WTC11 (cell line): ENCODE results near the gene BEND6. TPM values are rescaled to one million over a fixed set of nuclear protein-coding genes. Genes with fewer than 3 reads are reported as not detected.

Experiments
- ATAC-seq: fragments of 200-7000 bp; cut with Tn5 transposase; 2 replicates; pipeline ENCODE4 v1.10.0; 2021; ENCODE audit warnings: mild to moderate bottlenecking, moderate library complexity
- CTCF ChIA-PET: fragments of 300-600 bp; sonication (Branson Sonifier 250); formaldehyde crosslinking; loops from one replicate; lab custom pipeline; 2021; ENCODE audit warnings: antibody characterized with exemption; lab: Charles Lee
- POLR2A ChIA-PET: fragments of 350-600 bp; sonication (Branson Sonifier 250); formaldehyde crosslinking; loops from one replicate; lab custom pipeline; 2021; ENCODE audit warnings: antibody characterized with exemption; lab: Charles Lee
- DNase-seq: peaks from one replicate; pipeline ENCODE4 v3.0.0; 2021; ENCODE audit warnings: low spot score
- H3K27ac Mint-ChIP-seq: 2 replicates; pipeline ENCODE4 v1.8.0; 2021; ENCODE audit warnings: mixed read lengths
- H3K27me3 Mint-ChIP-seq: 2 replicates; pipeline ENCODE4 v1.8.0; 2021; ENCODE audit warnings: low read depth, mild to moderate bottlenecking, moderate library complexity, mixed read lengths
- H3K36me3 Mint-ChIP-seq: 2 replicates; pipeline ENCODE4 v1.8.0; 2021; ENCODE audit warnings: mixed read lengths
- H3K4me1 Mint-ChIP-seq: 2 replicates; pipeline ENCODE4 v1.8.0; 2022; ENCODE audit warnings: mixed read lengths
- H3K4me3 Mint-ChIP-seq: 2 replicates; pipeline ENCODE4 v1.8.0; 2021; ENCODE audit warnings: mild to moderate bottlenecking, moderate library complexity, mixed read lengths
- H3K9me3 Mint-ChIP-seq: 2 replicates; pipeline ENCODE4 v1.8.0; 2021; ENCODE audit warnings: mixed read lengths
- EMX1 ChIP-seq: fragments of 250-450 bp; sonication (Bioruptor Pico); IDR thresholded peaks from 2 replicates; pipeline ENCODE4 v1.8.0; 2021; ENCODE audit warnings: mild to moderate bottlenecking
- GABPB1 ChIP-seq: sonication (generic); formaldehyde crosslinking; IDR thresholded peaks from 2 replicates; pipeline ENCODE4 v1.8.1; 2023; ENCODE audit warnings: mild to moderate bottlenecking, missing genetic modification reagents
- GTF2I ChIP-seq: fragments of 250-450 bp; sonication (Bioruptor Pico); conservative IDR thresholded peaks from 2 replicates; pipeline ENCODE4 v1.4.0; 2021; ENCODE audit warnings: mild to moderate bottlenecking
- JAZF1 ChIP-seq: fragments of 250-450 bp; sonication (Bioruptor Pico); IDR thresholded peaks from 2 replicates; pipeline ENCODE4 v1.9.0; 2021; ENCODE audit warnings: moderate library complexity, mild to moderate bottlenecking, inconsistent platforms
- KAT7 ChIP-seq: sonication (generic); formaldehyde crosslinking; IDR thresholded peaks from 2 replicates; pipeline ENCODE4 v1.8.1; 2023; ENCODE audit warnings: missing genetic modification reagents, mild to moderate bottlenecking, borderline replicate concordance
- MYBL2 ChIP-seq: sonication (generic); formaldehyde crosslinking; IDR thresholded peaks from 2 replicates; pipeline ENCODE4 v1.8.1; 2023; ENCODE audit warnings: mild to moderate bottlenecking, moderate library complexity, missing genetic modification reagents
- NFE2L1 ChIP-seq: sonication (generic); formaldehyde crosslinking; IDR thresholded peaks from 2 replicates; pipeline ENCODE4 v1.8.1; 2023; ENCODE audit warnings: missing genetic modification reagents
- NR2C2 ChIP-seq: sonication (generic); formaldehyde crosslinking; IDR thresholded peaks from 2 replicates; pipeline ENCODE4 v1.8.0; 2022; ENCODE audit warnings: mild to moderate bottlenecking, missing genetic modification reagents
- NR3C1 ChIP-seq: sonication (generic); formaldehyde crosslinking; conservative IDR thresholded peaks from 2 replicates; pipeline ENCODE4 v1.8.1; 2023; ENCODE audit warnings: low read depth, mild to moderate bottlenecking, missing genetic modification reagents
- RELA ChIP-seq: sonication (generic); formaldehyde crosslinking; IDR thresholded peaks from 2 replicates; pipeline ENCODE4 v1.8.1; 2022; ENCODE audit warnings: missing genetic modification reagents, mild to moderate bottlenecking, borderline replicate concordance
- RORB ChIP-seq: fragments of 250-450 bp; sonication (Bioruptor Pico); IDR thresholded peaks from 2 replicates; pipeline ENCODE4 v1.9.0; 2021; ENCODE audit warnings: mild to moderate bottlenecking
- SP1 ChIP-seq: sonication (generic); formaldehyde crosslinking; conservative IDR thresholded peaks from 2 replicates; pipeline ENCODE4 v1.8.1; 2022; ENCODE audit warnings: missing genetic modification reagents
- TEAD4 ChIP-seq: sonication (generic); formaldehyde crosslinking; IDR thresholded peaks from 2 replicates; pipeline ENCODE4 v1.8.0; 2022; ENCODE audit warnings: mild to moderate bottlenecking, missing genetic modification reagents
- TP53 ChIP-seq: sonication (generic); formaldehyde crosslinking; IDR thresholded peaks from 2 replicates; pipeline ENCODE4 v1.8.1; 2023; ENCODE audit warnings: mild to moderate bottlenecking, missing genetic modification reagents
- ZNF219 ChIP-seq: sonication (generic); formaldehyde crosslinking; IDR thresholded peaks from 2 replicates; pipeline ENCODE4 v1.8.0; 2023; ENCODE audit warnings: missing genetic modification reagents, mild to moderate bottlenecking, borderline replicate concordance
- ZNF671 ChIP-seq: fragments of 250-450 bp; sonication (Bioruptor Pico); IDR thresholded peaks from 2 replicates; pipeline ENCODE4 v1.8.0; 2021; ENCODE audit warnings: mild to moderate bottlenecking
- total RNA-seq: library from RNA; stranded (reverse); gene quantifications from 3 replicates; pipeline ENCODE4 v1.2.3, GENCODE V29; 2021
- TF ChIP-seq, protein P1 (sequence below): sonication (generic); formaldehyde crosslinking; conservative IDR thresholded peaks from 2 replicates; pipeline ENCODE4 v1.8.1; 2023; ENCODE audit warnings: mild to moderate bottlenecking, low read depth, missing genetic modification reagents, moderate library complexity
- TF ChIP-seq, protein P2 (sequence below): fragments of 250-450 bp; sonication (Bioruptor Pico); IDR thresholded peaks from 2 replicates; pipeline ENCODE4 v1.9.0; 2021; ENCODE audit warnings: mild to moderate bottlenecking
- TF ChIP-seq, protein P3 (sequence below): sonication (generic); formaldehyde crosslinking; conservative IDR thresholded peaks from 2 replicates; pipeline ENCODE4 v1.8.1; 2022; ENCODE audit warnings: mild to moderate bottlenecking, missing genetic modification reagents
- TF ChIP-seq, protein P4 (sequence below): sonication (generic); formaldehyde crosslinking; IDR thresholded peaks from 2 replicates; pipeline ENCODE4 v1.8.1; 2022; ENCODE audit warnings: mild to moderate bottlenecking, missing genetic modification reagents, moderate library complexity, borderline replicate concordance
- TF ChIP-seq, protein P5 (sequence below): fragments of 250-450 bp; sonication (Bioruptor Pico); IDR thresholded peaks from 2 replicates; pipeline ENCODE4 v2.1.2; 2022; ENCODE audit warnings: mild to moderate bottlenecking, moderate library complexity
- TF ChIP-seq, protein P6 (sequence below): sonication (generic); formaldehyde crosslinking; IDR thresholded peaks from 2 replicates; pipeline ENCODE4 v1.8.1; 2023; ENCODE audit warnings: mild to moderate bottlenecking, missing genetic modification reagents
- TF ChIP-seq, protein P7 (sequence below): sonication (generic); formaldehyde crosslinking; IDR thresholded peaks from 2 replicates; pipeline ENCODE4 v1.8.1; 2022; ENCODE audit warnings: mild to moderate bottlenecking, moderate library complexity, missing genetic modification reagents

The BEND6 gene
- total RNA-seq, 1 experiment from 2014 or later = 1.5 TPM

DNA sequence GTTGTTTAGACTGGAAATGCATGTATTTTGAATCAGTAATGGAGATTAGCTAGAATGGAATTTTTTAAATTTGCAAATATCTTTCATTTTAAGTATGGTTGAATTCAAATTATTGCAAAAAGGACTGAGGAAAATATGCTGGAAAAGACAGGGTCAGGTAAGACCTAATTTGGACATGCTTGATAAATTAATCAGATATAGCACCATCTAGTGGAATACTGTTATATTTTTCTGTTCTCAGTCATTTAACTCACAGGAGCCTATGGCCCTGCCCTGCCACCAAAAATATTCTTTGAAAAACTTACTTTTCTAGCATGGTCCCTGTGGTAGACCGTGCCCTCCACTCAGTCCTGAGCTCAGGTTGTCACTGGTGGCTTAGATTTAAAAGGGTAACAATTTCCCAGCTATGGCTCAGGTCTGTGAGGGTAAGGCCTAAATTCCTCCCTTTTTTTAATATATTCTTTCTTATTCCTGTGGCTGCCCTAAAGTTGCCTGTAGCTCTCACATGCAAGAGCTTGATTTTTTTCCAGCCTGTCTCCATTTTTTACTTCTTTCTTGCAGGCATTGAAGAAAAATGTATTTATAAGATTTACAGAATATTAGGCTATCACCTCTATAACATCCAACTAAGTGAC, 66.3 kb downstream of the BEND6 start:
- Mint-ChIP-seq H3K4me1 (peaks cover 39% of the 10 kb centered on the region), H3K27me3 (peaks cover 22% of the 10 kb centered on the region), H3K9me3 (peaks cover 21% of the 10 kb centered on the region), H3K36me3 (peaks cover 15% of the 10 kb centered on the region), H3K4me3 (no peak overlapping the region), H3K27ac (no peak overlapping the region)
- POLR2A ChIA-PET = no interaction called here
- peak; percentile 70 for ATAC-seq
- no peak for DNase-seq
- TF ChIP-seq RELA (no peak), SP1 (CRISPR knock-in tag) (no peak), RORB (CRISPR knock-in tag) (no peak), TEAD4 (CRISPR knock-in tag) (no peak), NR2C2 (CRISPR knock-in tag) (no peak), JAZF1 (no peak), ZNF219 (CRISPR knock-in tag) (no peak), NFE2L1 (CRISPR knock-in tag) (no peak), GABPB1 (CRISPR knock-in tag) (no peak), TP53 (CRISPR knock-in tag) (no peak), MYBL2 (CRISPR knock-in tag) (no peak), GTF2I (CRISPR knock-in tag) (no peak), EMX1 (CRISPR knock-in tag) (no peak)
- TF ChIP-seq, protein P1, sequence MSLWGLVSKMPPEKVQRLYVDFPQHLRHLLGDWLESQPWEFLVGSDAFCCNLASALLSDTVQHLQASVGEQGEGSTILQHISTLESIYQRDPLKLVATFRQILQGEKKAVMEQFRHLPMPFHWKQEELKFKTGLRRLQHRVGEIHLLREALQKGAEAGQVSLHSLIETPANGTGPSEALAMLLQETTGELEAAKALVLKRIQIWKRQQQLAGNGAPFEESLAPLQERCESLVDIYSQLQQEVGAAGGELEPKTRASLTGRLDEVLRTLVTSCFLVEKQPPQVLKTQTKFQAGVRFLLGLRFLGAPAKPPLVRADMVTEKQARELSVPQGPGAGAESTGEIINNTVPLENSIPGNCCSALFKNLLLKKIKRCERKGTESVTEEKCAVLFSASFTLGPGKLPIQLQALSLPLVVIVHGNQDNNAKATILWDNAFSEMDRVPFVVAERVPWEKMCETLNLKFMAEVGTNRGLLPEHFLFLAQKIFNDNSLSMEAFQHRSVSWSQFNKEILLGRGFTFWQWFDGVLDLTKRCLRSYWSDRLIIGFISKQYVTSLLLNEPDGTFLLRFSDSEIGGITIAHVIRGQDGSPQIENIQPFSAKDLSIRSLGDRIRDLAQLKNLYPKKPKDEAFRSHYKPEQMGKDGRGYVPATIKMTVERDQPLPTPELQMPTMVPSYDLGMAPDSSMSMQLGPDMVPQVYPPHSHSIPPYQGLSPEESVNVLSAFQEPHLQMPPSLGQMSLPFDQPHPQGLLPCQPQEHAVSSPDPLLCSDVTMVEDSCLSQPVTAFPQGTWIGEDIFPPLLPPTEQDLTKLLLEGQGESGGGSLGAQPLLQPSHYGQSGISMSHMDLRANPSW (CRISPR knock-in tag) = no peak
- TF ChIP-seq, protein P2, sequence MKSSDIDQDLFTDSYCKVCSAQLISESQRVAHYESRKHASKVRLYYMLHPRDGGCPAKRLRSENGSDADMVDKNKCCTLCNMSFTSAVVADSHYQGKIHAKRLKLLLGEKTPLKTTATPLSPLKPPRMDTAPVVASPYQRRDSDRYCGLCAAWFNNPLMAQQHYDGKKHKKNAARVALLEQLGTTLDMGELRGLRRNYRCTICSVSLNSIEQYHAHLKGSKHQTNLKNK (CRISPR knock-in tag) = no peak
- TF ChIP-seq, protein P3, sequence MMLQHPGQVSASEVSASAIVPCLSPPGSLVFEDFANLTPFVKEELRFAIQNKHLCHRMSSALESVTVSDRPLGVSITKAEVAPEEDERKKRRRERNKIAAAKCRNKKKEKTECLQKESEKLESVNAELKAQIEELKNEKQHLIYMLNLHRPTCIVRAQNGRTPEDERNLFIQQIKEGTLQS (CRISPR knock-in tag) = no peak
- TF ChIP-seq, protein P4, sequence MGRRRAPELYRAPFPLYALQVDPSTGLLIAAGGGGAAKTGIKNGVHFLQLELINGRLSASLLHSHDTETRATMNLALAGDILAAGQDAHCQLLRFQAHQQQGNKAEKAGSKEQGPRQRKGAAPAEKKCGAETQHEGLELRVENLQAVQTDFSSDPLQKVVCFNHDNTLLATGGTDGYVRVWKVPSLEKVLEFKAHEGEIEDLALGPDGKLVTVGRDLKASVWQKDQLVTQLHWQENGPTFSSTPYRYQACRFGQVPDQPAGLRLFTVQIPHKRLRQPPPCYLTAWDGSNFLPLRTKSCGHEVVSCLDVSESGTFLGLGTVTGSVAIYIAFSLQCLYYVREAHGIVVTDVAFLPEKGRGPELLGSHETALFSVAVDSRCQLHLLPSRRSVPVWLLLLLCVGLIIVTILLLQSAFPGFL = no peak
- CTCF ChIA-PET = interaction anchor here (0.6 to 1.2 kb wide), 4 partner anchors 26 to 175 kb away, joined by 3 to 4 read pairs (median 4); no protein-coding TSS in a partner anchor

DNA sequence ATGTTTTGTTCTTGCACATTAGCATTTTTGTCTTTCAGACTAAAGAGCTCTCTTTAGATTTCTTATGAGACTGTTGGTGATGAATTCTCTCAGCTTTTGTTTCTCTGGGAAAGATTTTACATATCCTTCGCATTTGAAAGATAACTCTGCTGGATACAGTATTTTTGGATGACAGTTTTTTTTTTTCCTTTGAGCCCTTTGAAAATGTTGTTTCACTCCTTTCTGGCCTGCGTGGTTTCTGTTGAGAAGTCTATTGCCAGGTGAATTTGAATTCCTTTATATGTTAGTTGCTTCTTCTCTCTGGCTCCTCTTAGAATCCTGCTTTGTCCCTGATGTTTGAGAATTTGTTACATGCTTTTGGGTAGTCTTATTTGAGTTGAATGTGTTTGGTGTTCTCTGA, 69.4 kb downstream of the BEND6 start:
- Mint-ChIP-seq H3K27ac (peak overlapping the region; percentile 77), H3K4me3 (no peak overlapping the region), H3K4me1 (peaks cover 52% of the 10 kb centered on the region), H3K27me3 (peaks cover 22% of the 10 kb centered on the region), H3K9me3 (peaks cover 21% of the 10 kb centered on the region), H3K36me3 (peaks cover 15% of the 10 kb centered on the region)
- DNase-seq (no peak), ATAC-seq (peak; percentile 50)
- CTCF ChIA-PET = interaction anchor here (1.3 to 2.4 kb wide), 3 partner anchors 69 to 180 kb away, joined by 3 to 15 read pairs (median 10); partner anchors contain the start of gene BEND6
- TF ChIP-seq ZNF671 (no peak), NR3C1 (CRISPR knock-in tag) (no peak), KAT7 (CRISPR knock-in tag) (no peak)
- TF ChIP-seq, protein P5, sequence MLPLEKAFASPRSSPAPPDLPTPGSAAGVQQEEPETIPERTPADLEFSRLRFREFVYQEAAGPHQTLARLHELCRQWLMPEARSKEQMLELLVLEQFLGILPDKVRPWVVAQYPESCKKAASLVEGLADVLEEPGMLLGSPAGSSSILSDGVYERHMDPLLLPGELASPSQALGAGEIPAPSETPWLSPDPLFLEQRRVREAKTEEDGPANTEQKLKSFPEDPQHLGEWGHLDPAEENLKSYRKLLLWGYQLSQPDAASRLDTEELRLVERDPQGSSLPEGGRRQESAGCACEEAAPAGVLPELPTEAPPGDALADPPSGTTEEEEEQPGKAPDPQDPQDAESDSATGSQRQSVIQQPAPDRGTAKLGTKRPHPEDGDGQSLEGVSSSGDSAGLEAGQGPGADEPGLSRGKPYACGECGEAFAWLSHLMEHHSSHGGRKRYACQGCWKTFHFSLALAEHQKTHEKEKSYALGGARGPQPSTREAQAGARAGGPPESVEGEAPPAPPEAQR = no peak
- TF ChIP-seq, protein P6, sequence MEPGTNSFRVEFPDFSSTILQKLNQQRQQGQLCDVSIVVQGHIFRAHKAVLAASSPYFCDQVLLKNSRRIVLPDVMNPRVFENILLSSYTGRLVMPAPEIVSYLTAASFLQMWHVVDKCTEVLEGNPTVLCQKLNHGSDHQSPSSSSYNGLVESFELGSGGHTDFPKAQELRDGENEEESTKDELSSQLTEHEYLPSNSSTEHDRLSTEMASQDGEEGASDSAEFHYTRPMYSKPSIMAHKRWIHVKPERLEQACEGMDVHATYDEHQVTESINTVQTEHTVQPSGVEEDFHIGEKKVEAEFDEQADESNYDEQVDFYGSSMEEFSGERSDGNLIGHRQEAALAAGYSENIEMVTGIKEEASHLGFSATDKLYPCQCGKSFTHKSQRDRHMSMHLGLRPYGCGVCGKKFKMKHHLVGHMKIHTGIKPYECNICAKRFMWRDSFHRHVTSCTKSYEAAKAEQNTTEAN (CRISPR knock-in tag) = no peak
- TF ChIP-seq, protein P7, sequence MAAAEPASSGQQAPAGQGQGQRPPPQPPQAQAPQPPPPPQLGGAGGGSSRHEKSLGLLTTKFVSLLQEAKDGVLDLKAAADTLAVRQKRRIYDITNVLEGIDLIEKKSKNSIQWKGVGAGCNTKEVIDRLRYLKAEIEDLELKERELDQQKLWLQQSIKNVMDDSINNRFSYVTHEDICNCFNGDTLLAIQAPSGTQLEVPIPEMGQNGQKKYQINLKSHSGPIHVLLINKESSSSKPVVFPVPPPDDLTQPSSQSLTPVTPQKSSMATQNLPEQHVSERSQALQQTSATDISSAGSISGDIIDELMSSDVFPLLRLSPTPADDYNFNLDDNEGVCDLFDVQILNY (CRISPR knock-in tag) = no peak
- POLR2A ChIA-PET = interaction anchor here (0.6 kb wide), 1 partner anchor 148 kb away, joined by 3 read pairs; no protein-coding TSS in a partner anchor
